Measurements from ENCODE around the gene OCSTAMP. TPM values are rescaled to one million over a fixed set of nuclear protein-coding genes. Genes with fewer than 3 reads are reported as not detected.

Gene OCSTAMP
- total and polyA plus RNA-seq, 2 donors from 2014 or later: not detected

GRCh38 chr20:46594725-46595124 is 44.3 kb upstream of the OCSTAMP start:
- no peak for FAIRE-seq
- no peak for TF ChIP-seq CTCF (IDR thresholded peaks at IDR 0.05; ENCODE audit: borderline replicate concordance, extremely low read depth, insufficient read depth)
- H3K4me1 ChIP-seq (ENCODE audit: control insufficient read depth in 2 of 3, insufficient read depth in 2 of 3, low read depth in 1 of 3, low read length in 3 of 3): no peaks in the 10 kb centered on the region
- H3K27ac ChIP-seq (ENCODE audit: low read depth in 2 of 2, low read length in 2 of 2): no peak overlapping the region
- H3K9ac ChIP-seq (ENCODE audit: low read length in 3 of 3): no peak overlapping the region
- DNase-seq: no peak
- H3K36me3 ChIP-seq (ENCODE audit: control insufficient read depth in 2 of 3, insufficient read depth in 3 of 3, low read length in 3 of 3): peaks cover 0 to 9% (median 4%) of the 10 kb centered on the region in 3 donors
- no peak overlapping the region for H3K4me3 ChIP-seq (ENCODE audit: low read length in 3 of 3)
- H3K9me3 ChIP-seq (ENCODE audit: control insufficient read depth in 2 of 3, insufficient read depth in 1 of 3, low read length in 3 of 3): no peaks in the 10 kb centered on the region
- H3K27me3 ChIP-seq (ENCODE audit: control insufficient read depth, insufficient read depth, low read length): no peaks in the 10 kb centered on the region
- intact Hi-C loops (cut with DNase I): no loop called here

- Histone ChIP-seq H3K4me1 (ENCODE audit: control insufficient read depth in 2 of 3, insufficient read depth in 2 of 3, low read depth in 1 of 3, low read length in 3 of 3) (no peaks in the 10 kb centered on the region), H3K36me3 (ENCODE audit: control insufficient read depth in 2 of 3, insufficient read depth in 3 of 3, low read length in 3 of 3) (peaks cover 0 to 22% (median 6%) of the 10 kb centered on the region in 3 donors), H3K9ac (ENCODE audit: low read length in 3 of 3) (no peak overlapping the region), H3K4me3 (ENCODE audit: low read length in 3 of 3) (no peak overlapping the region), H3K27ac (ENCODE audit: low read depth in 2 of 2, low read length in 2 of 2) (no peak overlapping the region), H3K9me3 (ENCODE audit: control insufficient read depth in 2 of 3, insufficient read depth in 1 of 3, low read length in 3 of 3) (no peaks in the 10 kb centered on the region), H3K27me3 (ENCODE audit: control insufficient read depth, insufficient read depth, low read length) (no peaks in the 10 kb centered on the region)
- intact Hi-C loops (cut with DNase I): no loop called here
- FAIRE-seq (no peak), DNase-seq (no peak)
- no peak for TF ChIP-seq CTCF (IDR thresholded peaks at IDR 0.05; ENCODE audit: borderline replicate concordance, extremely low read depth, insufficient read depth)
These were observed 42.3 kb upstream of the OCSTAMP start for GRCh38 chr20:46592580-46593362.

GRCh38 chr20:46590443-46590842 is 40.0 kb upstream of the OCSTAMP start:
- no peaks in the 10 kb centered on the region for H3K4me1 ChIP-seq (ENCODE audit: control insufficient read depth in 2 of 3, insufficient read depth in 2 of 3, low read depth in 1 of 3, low read length in 3 of 3)
- TF ChIP-seq CTCF (IDR thresholded peaks at IDR 0.05; ENCODE audit: borderline replicate concordance, extremely low read depth, insufficient read depth): no peak
- DNase-seq (no peak), FAIRE-seq (no peak)
- intact Hi-C loops (cut with DNase I): no loop called here
- no peaks in the 10 kb centered on the region for H3K9me3 ChIP-seq (ENCODE audit: control insufficient read depth in 2 of 3, insufficient read depth in 1 of 3, low read length in 3 of 3)
- H3K4me3 ChIP-seq (ENCODE audit: low read length in 3 of 3): no peak overlapping the region
- no peak overlapping the region for H3K27ac ChIP-seq (ENCODE audit: low read depth in 2 of 2, low read length in 2 of 2)
- H3K9ac ChIP-seq (ENCODE audit: low read length in 3 of 3): no peak overlapping the region
- peaks cover 0 to 26% (median 6%) of the 10 kb centered on the region in 3 donors for H3K36me3 ChIP-seq (ENCODE audit: control insufficient read depth in 2 of 3, insufficient read depth in 3 of 3, low read length in 3 of 3)
- H3K27me3 ChIP-seq (ENCODE audit: control insufficient read depth, insufficient read depth, low read length): no peaks in the 10 kb centered on the region

Measured in kidney (tissue), 14 donors.